ENCODE measurements around the gene GMPS. TPM values are rescaled to one million over a fixed set of nuclear protein-coding genes. Genes with fewer than 3 reads are reported as not detected.

The GMPS gene
- 82.2 to 112 TPM (median 84.1 TPM) in 5 replicates for total RNA-seq (2022; extraction: Qiagen RNA extraction; ENCODE audit: low read depth)

DNA sequence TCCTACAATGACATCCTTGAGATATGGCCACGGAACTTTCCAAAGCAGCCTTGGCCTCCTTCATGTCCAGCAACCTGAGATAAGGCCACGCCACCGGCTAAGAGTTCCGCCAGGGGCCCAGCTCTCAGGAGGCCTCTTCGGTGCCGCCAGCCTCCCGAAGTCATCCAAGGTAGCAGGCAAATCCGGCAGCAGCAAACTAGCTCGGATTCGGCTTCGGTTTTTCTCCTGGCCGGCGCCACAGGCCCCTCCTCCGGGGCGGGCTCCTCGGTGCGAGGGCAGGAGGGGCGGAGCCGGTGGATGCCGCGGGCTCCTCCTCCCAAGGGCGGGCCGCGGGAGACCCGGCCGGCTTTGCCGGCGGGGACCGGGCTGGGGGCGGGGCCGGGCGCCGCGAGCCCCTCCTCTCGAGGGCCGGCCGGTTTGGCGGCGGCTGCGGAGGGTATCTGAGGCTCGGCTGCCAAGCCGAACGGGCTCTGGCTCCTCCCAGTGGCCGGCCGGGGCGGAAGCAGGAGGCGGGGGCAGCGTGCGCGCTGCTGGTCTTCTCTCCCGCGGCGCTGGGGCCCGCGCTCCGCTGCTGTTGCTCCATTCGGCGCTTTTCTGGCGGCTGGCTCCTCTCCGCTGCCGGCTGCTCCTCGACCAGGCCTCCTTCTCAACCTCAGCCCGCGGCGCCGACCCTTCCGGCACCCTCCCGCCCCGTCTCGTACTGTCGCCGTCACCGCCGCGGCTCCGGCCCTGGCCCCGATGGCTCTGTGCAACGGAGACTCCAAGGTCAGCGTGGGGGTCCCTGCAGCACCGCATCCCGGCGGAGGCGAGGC is at the start of gene GMPS:
TSS of gene GMPS (plus strand) at position 518 of the 812 bp plus-strand sequence. CDS start at position 739, 221 bp downstream.

DNA sequence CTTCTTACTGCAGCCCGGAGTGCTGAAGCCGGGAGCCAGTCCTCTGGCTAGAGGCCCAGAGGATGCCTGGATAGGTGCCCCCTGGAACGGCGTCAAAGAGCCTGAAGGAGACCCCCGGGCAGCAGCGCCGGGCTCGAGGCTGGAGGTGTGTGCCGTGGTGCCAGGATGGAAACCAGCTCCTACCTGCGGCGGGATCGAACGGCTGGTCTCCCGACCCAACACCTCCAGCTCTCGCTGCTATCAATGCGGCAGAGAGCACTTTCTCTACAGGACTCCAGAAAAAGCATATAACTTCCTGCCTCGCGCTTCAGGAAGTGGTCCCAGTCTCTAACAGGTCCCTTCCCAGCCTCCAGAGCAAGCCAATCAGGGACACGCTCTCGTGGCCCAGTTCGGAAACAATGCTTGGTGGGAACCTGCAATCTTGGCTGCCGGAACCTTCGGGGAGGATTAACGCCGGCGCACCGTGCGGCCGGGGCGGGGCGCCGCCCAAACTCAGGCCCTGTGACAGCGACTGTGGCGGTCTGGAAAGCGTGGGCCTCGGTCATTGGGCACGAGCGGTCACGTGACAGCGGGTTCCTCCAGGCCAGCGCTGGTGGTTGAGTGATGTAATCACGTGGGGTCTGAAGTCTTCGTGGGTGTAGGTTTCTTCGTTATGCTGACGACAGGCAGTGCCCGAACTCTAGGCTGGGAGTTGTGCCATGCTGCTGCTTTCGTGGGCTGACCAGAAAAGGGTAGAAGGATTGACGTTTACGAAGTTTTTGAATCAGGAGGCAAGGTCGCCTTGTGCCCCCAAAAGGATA is 16.1 kb upstream of the GMPS start, which contains the start of gene SLC33A1:
TSS of gene SLC33A1 (minus strand) at position 287 of the 800 bp plus-strand sequence. CDS start 430 bp downstream, outside the sequence.

Other genes starting within 250 kb of the GMPS start
- gene PLCH1, start 125.6 kb upstream of the GMPS start, total RNA-seq (2022; extraction: Qiagen RNA extraction; ENCODE audit: low read depth): 1.1 to 1.5 TPM (median 1.1 TPM) in 5 replicates
- gene C3orf33, start 64.4 kb upstream of the GMPS start, total RNA-seq (2022; extraction: Qiagen RNA extraction; ENCODE audit: low read depth): 6.3 to 7.4 TPM (median 6.6 TPM) in 5 replicates
- gene SLC33A1, start 16.2 kb upstream of the GMPS start, total RNA-seq (2022; extraction: Qiagen RNA extraction; ENCODE audit: low read depth): 18.2 to 20.5 TPM (median 19.2 TPM) in 5 replicates
- gene KCNAB1, start 249.9 kb downstream of the GMPS start, total RNA-seq (2022; extraction: Qiagen RNA extraction; ENCODE audit: low read depth): not detected in 5 replicates

All from A549 treated with CpdA at 1 μM for 4 hours (cell line).